Transverse colon (tissue), 4 donors: Measurements from ENCODE around the gene POLR3A.

Experiments
- CTCF ChIP-seq, 5 experiments: fragments of 200-600 bp in 3 of 5; fragments of 450-650 bp in 2 of 5; sonication (generic) in 3 of 5; IDR thresholded peaks; 1 replicate in 2 of 5; 2 replicates in 3 of 5; pipeline ENCODE4 v1.5.1; 2016 to 2017; ENCODE audit warnings: antibody characterized with exemption in 5 of 5, inconsistent platforms in 3 of 5, mild to moderate bottlenecking in 2 of 5, moderate library complexity in 1 of 5
- POLR2A ChIP-seq: fragments of 450-650 bp; IDR thresholded peaks from one replicate; pipeline ENCODE4 v1.6.1; 2016; ENCODE audit warnings: antibody characterized with exemption, mild to moderate bottlenecking, moderate library complexity
- POLR2AphosphoS5 ChIP-seq, 3 donors: sonication (generic); formaldehyde crosslinking; IDR thresholded peaks; one replicate each; pipeline ENCODE4 v1.6.1; 2016; ENCODE audit warnings: antibody characterized with exemption in 3 of 3

- TF ChIP-seq CTCF (IDR thresholded peaks at IDR 0.05) (peak; percentile 86 to 89 (median 88)), POLR2A (no peak), POLR2AphosphoS5 (IDR thresholded peaks at IDR 0.05) (no peak)
Observed at GRCh38 chr10:78047314-78047891, 18.1 kb upstream of the POLR3A start.
